DOHH2 (cell line): Measurements from ENCODE around the gene CCN2.

Experiments used
- H3F3A ChIP-seq: fragments of 200-600 bp; sonication (generic), shearing (Covaris generic); 2 replicates; pipeline ENCODE4 v1.6.0; 2016; ENCODE audit warnings: antibody characterized with exemption, mild to moderate bottlenecking; ENCODE audit not compliant: control insufficient read depth, insufficient read depth
- H3K27ac ChIP-seq: fragments of 200-600 bp; sonication (generic); 2 replicates; pipeline ENCODE4 v1.5.1; 2014; ENCODE audit warnings: low read depth, mild to moderate bottlenecking, low read length, moderate library complexity
- H3K27me3 ChIP-seq: fragments of 200-600 bp; sonication (generic); 2 replicates; pipeline ENCODE4 v1.6.1; 2014; ENCODE audit warnings: mild to moderate bottlenecking, low read length, mixed read lengths; ENCODE audit not compliant: control insufficient read depth
- H3K36me3 ChIP-seq: fragments of 200-600 bp; sonication (generic); 2 replicates; pipeline ENCODE4 v1.6.1; 2014; ENCODE audit warnings: mild to moderate bottlenecking, low read length, moderate library complexity, mixed read lengths; ENCODE audit not compliant: control insufficient read depth
- H3K4me1 ChIP-seq: fragments of 200-600 bp; sonication (generic); 2 replicates; pipeline ENCODE4 v1.6.1; 2014; ENCODE audit warnings: mild to moderate bottlenecking, low read length, mixed read lengths; ENCODE audit not compliant: control insufficient read depth
- H3K4me2 ChIP-seq: fragments of 200-600 bp; sonication (generic); 2 replicates; pipeline ENCODE4 v1.6.0; 2014; ENCODE audit warnings: mild to moderate bottlenecking, low read length, moderate library complexity
- H3K4me3 ChIP-seq: fragments of 200-600 bp; sonication (generic); 2 replicates; pipeline ENCODE4 v1.5.1; 2014; ENCODE audit warnings: mild to moderate bottlenecking, low read length, mixed read lengths
- H3K79me2 ChIP-seq: fragments of 200-600 bp; sonication (generic); 2 replicates; pipeline ENCODE4 v1.6.1; 2014; ENCODE audit warnings: mild to moderate bottlenecking, low read length, mixed read lengths; ENCODE audit not compliant: control insufficient read depth
- H3K9me2 ChIP-seq: fragments of 200-600 bp; sonication (generic); replicated peaks from 2 replicates; pipeline ENCODE4 v1.6.1; 2014; ENCODE audit warnings: mild to moderate bottlenecking, low read length, mixed read lengths; ENCODE audit not compliant: control insufficient read depth
- H3K9me3 ChIP-seq: fragments of 200-600 bp; sonication (generic); 2 replicates; pipeline ENCODE4 v1.6.1; 2014; ENCODE audit warnings: antibody characterized with exemption, low read length, mixed read lengths; ENCODE audit not compliant: control insufficient read depth, insufficient read depth
- H4K20me1 ChIP-seq: fragments of 200-600 bp; sonication (generic); 2 replicates; pipeline ENCODE4 v1.6.0; 2014; ENCODE audit warnings: low read depth, mild to moderate bottlenecking, antibody characterized with exemption, low read length, moderate library complexity; ENCODE audit not compliant: control insufficient read depth, insufficient read depth
- CTCF ChIP-seq: fragments of 200-600 bp; sonication (generic); IDR thresholded peaks from one replicate; pipeline ENCODE4 v1.5.1; 2014; ENCODE audit warnings: antibody characterized with exemption, mild to moderate bottlenecking, low read depth, low read length; ENCODE audit not compliant: poor library complexity, severe bottlenecking
- EZH2phosphoT487 ChIP-seq: fragments of 200-600 bp; sonication (generic); IDR thresholded peaks from 2 replicates; pipeline ENCODE4 v1.6.1; 2017; ENCODE audit warnings: borderline replicate concordance, mild to moderate bottlenecking, antibody characterized with exemption, low read length, moderate library complexity, mixed read lengths

Gene CCN2

DNA sequence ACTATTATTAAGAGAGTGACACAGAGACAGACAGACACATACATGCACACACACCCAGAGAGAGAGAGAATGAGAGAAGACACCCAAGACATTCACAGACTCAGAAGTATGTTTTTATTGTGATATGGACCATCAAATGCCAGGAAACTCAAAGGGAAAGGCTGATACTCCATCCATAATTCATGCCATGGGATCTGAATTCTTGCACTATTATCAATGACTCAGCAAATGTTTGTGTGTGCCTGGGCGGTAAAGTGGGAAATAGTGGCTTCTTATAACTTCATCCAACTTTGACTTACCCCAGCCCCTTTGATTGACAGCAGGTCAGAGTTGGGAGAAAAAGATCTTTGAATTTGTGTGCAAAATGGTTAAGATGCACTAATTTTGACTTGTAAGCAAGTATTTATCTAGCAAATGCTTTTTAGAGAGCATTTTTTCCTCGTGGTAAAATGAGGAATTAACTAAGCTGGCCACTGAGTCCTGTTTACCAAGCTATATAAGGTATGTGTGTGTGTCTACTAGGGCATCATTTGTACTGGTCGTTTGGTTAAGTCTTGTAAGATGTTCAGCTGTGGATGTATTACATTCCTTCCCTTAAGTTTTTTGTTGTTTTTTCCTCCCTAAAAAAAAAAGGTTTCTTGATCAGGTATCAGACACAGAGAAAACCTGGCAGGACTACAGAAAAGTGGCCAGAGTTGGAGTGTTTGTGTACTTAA is 3.0 kb upstream of the CCN2 start:
- H3K9me3 ChIP-seq = no peaks in the 10 kb centered on the region
- H3K79me2 ChIP-seq = no peaks in the 10 kb centered on the region
- TF ChIP-seq EZH2phosphoT487 = no peak
- TF ChIP-seq CTCF = no peak
- H3K4me1 ChIP-seq = no peaks in the 10 kb centered on the region; the same call in 1 of the 2 replicates
- no peaks in the 10 kb centered on the region for H3K36me3 ChIP-seq
- H3K4me2 ChIP-seq = no peak overlapping the region
- H3K9me2 ChIP-seq = no peaks in the 10 kb centered on the region
- no peak overlapping the region for H3K4me3 ChIP-seq
- no peaks in the 10 kb centered on the region for H4K20me1 ChIP-seq
- peaks cover 23% of the 10 kb centered on the region for H3K27me3 ChIP-seq
- H3K27ac ChIP-seq = no peak overlapping the region
- H3F3A ChIP-seq = no peaks in the 10 kb centered on the region

- TF ChIP-seq EZH2phosphoT487 = no peak
- no peak overlapping the region for H3K4me3 ChIP-seq
- no peaks in the 10 kb centered on the region for H3K79me2 ChIP-seq
- H3K9me3 ChIP-seq = no peaks in the 10 kb centered on the region
- H3K9me2 ChIP-seq = no peaks in the 10 kb centered on the region
- no peaks in the 10 kb centered on the region; the same call in 1 of the 2 replicates for H3K4me1 ChIP-seq
- H3K27me3 ChIP-seq = peaks cover 23% of the 10 kb centered on the region
- H3F3A ChIP-seq = no peaks in the 10 kb centered on the region
- no peaks in the 10 kb centered on the region for H4K20me1 ChIP-seq
- no peaks in the 10 kb centered on the region for H3K36me3 ChIP-seq
- H3K4me2 ChIP-seq = no peak overlapping the region
- no peak overlapping the region for H3K27ac ChIP-seq
Observed at GRCh38 chr6:131952886-131953509, 1.8 kb upstream of the CCN2 start.

- H3F3A ChIP-seq = no peaks in the 10 kb centered on the region
- H3K4me3 ChIP-seq = no peak overlapping the region; the same call in 1 of the 2 replicates
- H4K20me1 ChIP-seq = no peaks in the 10 kb centered on the region
- H3K9me2 ChIP-seq = no peaks in the 10 kb centered on the region
- H3K9me3 ChIP-seq = no peaks in the 10 kb centered on the region
- H3K27me3 ChIP-seq = peaks cover 23% of the 10 kb centered on the region
- no peak overlapping the region for H3K27ac ChIP-seq
- peaks cover 5% of the 10 kb centered on the region for H3K4me1 ChIP-seq
- H3K79me2 ChIP-seq = no peaks in the 10 kb centered on the region
- no peak for TF ChIP-seq EZH2phosphoT487
- TF ChIP-seq CTCF = no peak
- peak overlapping the region; percentile 43; the same call in 1 of the 2 replicates for H3K4me2 ChIP-seq
- no peaks in the 10 kb centered on the region for H3K36me3 ChIP-seq
Observed at GRCh38 chr6:131951576-131952230, 531 bp upstream of the CCN2 start.
